ENCODE results near the gene SLC8A3. TPM values are rescaled to one million over a fixed set of nuclear protein-coding genes. Genes with fewer than 3 reads are reported as not detected.

Gene SLC8A3
- total and polyA plus RNA-seq, 9 donors = 0.04 to 0.53 (median 0.10) TPM; not detected in 3

- TF ChIP-seq CTCF (IDR thresholded peaks at IDR 0.05) (no peak), POLR2A (IDR thresholded peaks at IDR 0.05) (no peak)
- no peaks in the 10 kb centered on the region for H3K27me3 ChIP-seq
- H3K27ac ChIP-seq = no peak overlapping the region
- DNase-seq = no peak
- no peaks in the 10 kb centered on the region for H3K9me3 ChIP-seq
- no peaks in the 10 kb centered on the region for H3K36me3 ChIP-seq
- no peaks in the 10 kb centered on the region for H3K4me1 ChIP-seq (ENCODE audit: insufficient read depth)
- WGBS, 3 donors = 31 to 51% (median 39%) methylated on average over 3 of the region's 3 CpGs
- H3K4me3 ChIP-seq = no peak overlapping the region
- intact Hi-C loops (cut with DNase I) = no loop called here
These were observed 51.0 kb downstream of the SLC8A3 start for GRCh38 chr14:70137788-70138187.

- H3K27me3 ChIP-seq = no peaks in the 10 kb centered on the region
- TF ChIP-seq EP300 (IDR thresholded peaks at IDR 0.05) (no peak), POLR2A (IDR thresholded peaks at IDR 0.05) (no peak), CTCF (IDR thresholded peaks at IDR 0.05) (no peak)
- no peak overlapping the region for H3K4me3 ChIP-seq
- no peaks in the 10 kb centered on the region for H3K9me3 ChIP-seq
- no peak overlapping the region for H3K27ac ChIP-seq
- H3K4me1 ChIP-seq (ENCODE audit: insufficient read depth) = no peaks in the 10 kb centered on the region
- H3K36me3 ChIP-seq = no peaks in the 10 kb centered on the region
- 56 to 68% (median 59%) methylated on average over 2 of the region's 2 CpGs for WGBS, 3 donors
- intact Hi-C loops (cut with DNase I) = no loop called here
- DNase-seq = no peak
These were observed 55.3 kb downstream of the SLC8A3 start for GRCh38 chr14:70133461-70133860.

GRCh38 chr14:70130482-70130881 is 58.3 kb downstream of the SLC8A3 start:
- no peak overlapping the region for H3K4me3 ChIP-seq
- H3K27me3 ChIP-seq = no peaks in the 10 kb centered on the region
- no peaks in the 10 kb centered on the region for H3K36me3 ChIP-seq
- no peaks in the 10 kb centered on the region for H3K4me1 ChIP-seq (ENCODE audit: insufficient read depth)
- DNase-seq = no peak
- intact Hi-C loops (cut with DNase I) = no loop called here
- H3K9me3 ChIP-seq = no peaks in the 10 kb centered on the region
- no peak for TF ChIP-seq CTCF (IDR thresholded peaks at IDR 0.05)
- TF ChIP-seq POLR2A (IDR thresholded peaks at IDR 0.05) = no peak
- TF ChIP-seq EP300 (IDR thresholded peaks at IDR 0.05) = no peak
- WGBS, 3 donors = 29 to 47% (median 30%) methylated on average over 1 of the region's 1 CpG
- no peak overlapping the region for H3K27ac ChIP-seq

GRCh38 chr14:70127186-70127585 is 61.6 kb downstream of the SLC8A3 start:
- no peak for TF ChIP-seq EP300 (IDR thresholded peaks at IDR 0.05)
- no peak for TF ChIP-seq CTCF (IDR thresholded peaks at IDR 0.05)
- WGBS, 3 donors = 80 to 88% (median 84%) methylated on average over 7 of the region's 7 CpGs
- no peaks in the 10 kb centered on the region for H3K4me1 ChIP-seq (ENCODE audit: insufficient read depth)
- H3K36me3 ChIP-seq = no peaks in the 10 kb centered on the region
- no peaks in the 10 kb centered on the region for H3K9me3 ChIP-seq
- no peaks in the 10 kb centered on the region for H3K27me3 ChIP-seq
- H3K4me3 ChIP-seq = no peak overlapping the region
- H3K27ac ChIP-seq = no peak overlapping the region
- DNase-seq = no peak
- intact Hi-C loops (cut with DNase I) = no loop called here

- DNase-seq = no peak
- Histone ChIP-seq H3K4me3 (no peak overlapping the region), H3K27me3 (no peaks in the 10 kb centered on the region), H3K36me3 (no peaks in the 10 kb centered on the region), H3K27ac (no peak overlapping the region), H3K4me1 (ENCODE audit: insufficient read depth) (no peaks in the 10 kb centered on the region), H3K9me3 (no peaks in the 10 kb centered on the region)
- intact Hi-C loops (cut with DNase I) = no loop called here
- 64 to 81% (median 75%) methylated on average over 2 of the region's 2 CpGs for WGBS, 3 donors
- TF ChIP-seq POLR2A (IDR thresholded peaks at IDR 0.05) = no peak
- no peak for TF ChIP-seq CTCF (IDR thresholded peaks at IDR 0.05)
- TF ChIP-seq EP300 (IDR thresholded peaks at IDR 0.05) = no peak
These were observed 65.0 kb downstream of the SLC8A3 start for GRCh38 chr14:70123796-70124195.
